Upper lobe of left lung (tissue), 4 donors: ENCODE data around the gene NEK11.

Experiments
- EP300 ChIP-seq, 4 donors: sonication (generic); formaldehyde crosslinking; IDR thresholded peaks; one replicate each; pipeline ENCODE4 v1.5.1; 2017; ENCODE audit warnings: antibody characterized with exemption in 4 of 4, control low read depth in 2 of 4
- POLR2AphosphoS5 ChIP-seq, 2 donors: sonication (generic); formaldehyde crosslinking; IDR thresholded peaks; one replicate each; pipeline ENCODE4 v1.5.1; 2017; ENCODE audit warnings: antibody characterized with exemption in 2 of 2
- TF ChIP-seq, protein P1 (sequence below), 6 experiments: fragments of 450-650 bp in 4 of 6; fragments of 200-600 bp in 2 of 6; sonication (generic) in 2 of 6; IDR thresholded peaks; one replicate each; pipeline ENCODE4 v1.5.1; 2016 to 2019; ENCODE audit warnings: antibody characterized with exemption in 6 of 6

DNA sequence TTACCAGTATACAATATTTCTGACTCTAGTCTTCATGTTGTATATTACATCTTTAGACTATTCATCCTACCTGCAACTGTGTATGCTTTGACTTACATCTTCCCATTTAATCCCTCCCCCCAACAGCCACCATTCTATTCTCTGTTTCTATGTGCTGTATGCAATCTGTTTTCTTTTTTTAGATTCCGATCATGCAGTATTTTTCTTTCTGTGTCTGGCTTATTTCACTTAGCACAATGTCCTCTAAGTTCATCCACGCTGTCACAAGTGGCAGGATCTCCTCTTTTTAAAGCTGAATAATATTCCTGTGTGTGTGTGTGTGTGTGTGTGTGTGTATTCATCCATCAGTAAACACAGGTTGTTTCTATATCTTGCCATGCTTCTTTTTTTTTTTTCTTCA, 288.5 kb downstream of the NEK11 start:
- TF ChIP-seq EP300 (IDR thresholded peaks at IDR 0.05): no peak
- TF ChIP-seq, protein P1, sequence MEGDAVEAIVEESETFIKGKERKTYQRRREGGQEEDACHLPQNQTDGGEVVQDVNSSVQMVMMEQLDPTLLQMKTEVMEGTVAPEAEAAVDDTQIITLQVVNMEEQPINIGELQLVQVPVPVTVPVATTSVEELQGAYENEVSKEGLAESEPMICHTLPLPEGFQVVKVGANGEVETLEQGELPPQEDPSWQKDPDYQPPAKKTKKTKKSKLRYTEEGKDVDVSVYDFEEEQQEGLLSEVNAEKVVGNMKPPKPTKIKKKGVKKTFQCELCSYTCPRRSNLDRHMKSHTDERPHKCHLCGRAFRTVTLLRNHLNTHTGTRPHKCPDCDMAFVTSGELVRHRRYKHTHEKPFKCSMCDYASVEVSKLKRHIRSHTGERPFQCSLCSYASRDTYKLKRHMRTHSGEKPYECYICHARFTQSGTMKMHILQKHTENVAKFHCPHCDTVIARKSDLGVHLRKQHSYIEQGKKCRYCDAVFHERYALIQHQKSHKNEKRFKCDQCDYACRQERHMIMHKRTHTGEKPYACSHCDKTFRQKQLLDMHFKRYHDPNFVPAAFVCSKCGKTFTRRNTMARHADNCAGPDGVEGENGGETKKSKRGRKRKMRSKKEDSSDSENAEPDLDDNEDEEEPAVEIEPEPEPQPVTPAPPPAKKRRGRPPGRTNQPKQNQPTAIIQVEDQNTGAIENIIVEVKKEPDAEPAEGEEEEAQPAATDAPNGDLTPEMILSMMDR (IDR thresholded peaks at IDR 0.05): no peak
- no peak for TF ChIP-seq POLR2AphosphoS5 (IDR thresholded peaks at IDR 0.05)
